Measurements from ENCODE around the gene DRAM2. TPM values are rescaled to one million over a fixed set of nuclear protein-coding genes. Genes with fewer than 3 reads are reported as not detected.
A peak's percentile ranks its signal among the peaks of the same experiment; 100 is the strongest.

DRAM2 gene
- total and polyA plus RNA-seq, 2 of the 13 experiments (the other 11 are each of a cell fraction or from before 2014, with no cell fraction given), result 33.2 to 123 TPM

DNA sequence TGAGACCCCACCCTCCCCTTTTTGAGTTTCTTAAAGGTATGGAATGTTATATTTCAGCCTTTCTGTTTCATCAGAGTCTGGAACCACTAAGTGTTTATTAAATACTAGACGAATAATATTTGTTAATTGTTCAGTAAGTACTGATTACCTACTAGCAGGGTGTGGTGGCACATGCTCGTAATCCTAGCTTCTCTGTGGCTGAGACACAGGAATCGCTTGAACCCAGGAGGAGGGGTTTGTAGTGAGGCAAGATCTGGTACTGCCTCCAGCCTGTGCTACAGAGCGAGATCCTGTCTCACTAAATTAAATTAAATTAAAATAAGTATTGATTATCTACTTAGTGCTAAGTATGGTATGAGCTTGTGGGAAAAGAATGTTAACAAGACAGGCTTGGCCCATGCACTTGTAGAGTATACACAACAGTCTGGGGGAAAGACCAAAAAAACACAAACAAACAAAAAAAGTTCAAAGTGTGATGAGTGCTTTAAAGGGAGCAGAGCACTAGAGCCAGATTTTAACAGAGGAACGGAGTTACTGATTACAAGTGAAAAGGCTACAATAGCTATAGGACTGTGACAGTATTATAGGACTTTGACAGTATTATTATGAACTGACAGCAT, 2.6 kb upstream of the DRAM2 start (continued):
- TF ChIP-seq, protein P1, sequence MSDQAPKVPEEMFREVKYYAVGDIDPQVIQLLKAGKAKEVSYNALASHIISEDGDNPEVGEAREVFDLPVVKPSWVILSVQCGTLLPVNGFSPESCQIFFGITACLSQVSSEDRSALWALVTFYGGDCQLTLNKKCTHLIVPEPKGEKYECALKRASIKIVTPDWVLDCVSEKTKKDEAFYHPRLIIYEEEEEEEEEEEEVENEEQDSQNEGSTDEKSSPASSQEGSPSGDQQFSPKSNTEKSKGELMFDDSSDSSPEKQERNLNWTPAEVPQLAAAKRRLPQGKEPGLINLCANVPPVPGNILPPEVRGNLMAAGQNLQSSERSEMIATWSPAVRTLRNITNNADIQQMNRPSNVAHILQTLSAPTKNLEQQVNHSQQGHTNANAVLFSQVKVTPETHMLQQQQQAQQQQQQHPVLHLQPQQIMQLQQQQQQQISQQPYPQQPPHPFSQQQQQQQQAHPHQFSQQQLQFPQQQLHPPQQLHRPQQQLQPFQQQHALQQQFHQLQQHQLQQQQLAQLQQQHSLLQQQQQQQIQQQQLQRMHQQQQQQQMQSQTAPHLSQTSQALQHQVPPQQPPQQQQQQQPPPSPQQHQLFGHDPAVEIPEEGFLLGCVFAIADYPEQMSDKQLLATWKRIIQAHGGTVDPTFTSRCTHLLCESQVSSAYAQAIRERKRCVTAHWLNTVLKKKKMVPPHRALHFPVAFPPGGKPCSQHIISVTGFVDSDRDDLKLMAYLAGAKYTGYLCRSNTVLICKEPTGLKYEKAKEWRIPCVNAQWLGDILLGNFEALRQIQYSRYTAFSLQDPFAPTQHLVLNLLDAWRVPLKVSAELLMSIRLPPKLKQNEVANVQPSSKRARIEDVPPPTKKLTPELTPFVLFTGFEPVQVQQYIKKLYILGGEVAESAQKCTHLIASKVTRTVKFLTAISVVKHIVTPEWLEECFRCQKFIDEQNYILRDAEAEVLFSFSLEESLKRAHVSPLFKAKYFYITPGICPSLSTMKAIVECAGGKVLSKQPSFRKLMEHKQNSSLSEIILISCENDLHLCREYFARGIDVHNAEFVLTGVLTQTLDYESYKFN (CRISPR knock-in tag; conservative IDR thresholded peaks at IDR 0.05), result peak; percentile 73
- TF ChIP-seq SOX6 (IDR thresholded peaks at IDR 0.05) (no peak), SOX6 (CRISPR knock-in tag; IDR thresholded peaks at IDR 0.05) (peak; percentile 59), NR3C1 (CRISPR knock-in tag; IDR thresholded peaks at IDR 0.05) (no peak), JUN (CRISPR knock-in tag; IDR thresholded peaks at IDR 0.05) (no peak; the same call in 1 of the 2 replicates), GATAD2A (CRISPR knock-in tag; IDR thresholded peaks at IDR 0.05) (peak; percentile 53), SP1 (IDR thresholded peaks at IDR 0.05) (no peak), SP1 (CRISPR knock-in tag; IDR thresholded peaks at IDR 0.05) (no peak), ZNF790 (CRISPR knock-in tag; IDR thresholded peaks at IDR 0.05; ENCODE audit: borderline replicate concordance) (no peak), ATF7 (IDR thresholded peaks at IDR 0.05) (no peak), ATF7 (CRISPR knock-in tag; IDR thresholded peaks at IDR 0.05) (no peak), CREM (IDR thresholded peaks at IDR 0.05) (0 out of 2 replicates have a peak, but pooled peaks have one; percentile 24), CREM (CRISPR knock-in tag; IDR thresholded peaks at IDR 0.05) (no peak)
- TF ChIP-seq, protein P2, sequence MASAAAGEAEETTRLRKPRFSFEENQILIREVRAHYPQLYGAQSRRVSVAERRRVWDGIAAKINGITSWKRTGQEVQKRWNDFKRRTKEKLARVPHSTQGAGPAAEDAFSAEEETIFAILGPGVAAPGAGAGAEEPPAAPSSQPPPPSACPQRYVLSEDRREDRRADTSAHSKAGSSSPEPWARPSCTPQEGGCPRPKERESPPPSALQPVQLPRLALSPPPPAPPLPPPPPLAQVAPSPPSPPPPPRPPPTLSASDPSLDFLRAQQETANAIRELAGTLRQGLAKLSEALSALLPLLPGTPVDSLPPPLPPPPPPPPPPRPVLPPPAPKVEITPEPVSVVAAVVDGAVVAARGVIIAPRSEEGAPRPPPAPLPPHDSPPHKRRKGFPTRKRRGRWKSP (CRISPR knock-in tag; IDR thresholded peaks at IDR 0.05), result no peak
